ENCODE results near the gene ECI2. TPM values are rescaled to one million over a fixed set of nuclear protein-coding genes. Genes with fewer than 3 reads are reported as not detected.
A peak's percentile ranks its signal among the peaks of the same experiment; 100 is the strongest.

The ECI2 gene
- total RNA-seq, 1 donor from 2014 or later = 84.7 TPM

DNA sequence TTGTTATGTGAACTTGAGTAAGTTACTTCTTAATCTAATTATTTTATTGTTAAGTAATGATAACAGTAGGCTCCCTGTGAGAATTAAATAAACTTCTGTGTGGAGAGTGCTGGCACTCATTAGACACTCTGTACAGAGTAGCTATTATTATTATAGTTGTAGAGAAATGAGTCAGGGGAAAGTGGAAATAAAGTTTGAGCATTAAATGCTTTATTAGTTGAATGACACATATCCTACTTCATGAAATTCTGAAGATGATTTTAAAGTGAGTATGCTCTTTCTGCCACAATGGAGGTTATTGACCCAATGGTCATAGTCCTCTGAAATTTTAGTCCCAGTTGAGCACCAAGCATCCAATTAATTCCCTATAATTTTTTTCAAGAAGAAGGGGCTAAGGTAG is 5.9 kb downstream of the ECI2 start:
- H3K4me3 ChIP-seq = no peak overlapping the region
- DNase-seq (ENCODE audit: low spot score in 2 of 2) = no peak
- H3K27ac ChIP-seq = no peak overlapping the region
- peaks cover 0 to 5% of the 10 kb centered on the region in 2 donors for H3K4me1 ChIP-seq
- H3K27me3 ChIP-seq = no peaks in the 10 kb centered on the region
- intact Hi-C loops (cut with DNase I) = no loop called here
- H3K36me3 ChIP-seq = peaks cover 38 to 66% of the 10 kb centered on the region in 2 donors
- no peak for TF ChIP-seq CTCF (IDR thresholded peaks at IDR 0.05)
- no peaks in the 10 kb centered on the region for H3K9me3 ChIP-seq

DNA sequence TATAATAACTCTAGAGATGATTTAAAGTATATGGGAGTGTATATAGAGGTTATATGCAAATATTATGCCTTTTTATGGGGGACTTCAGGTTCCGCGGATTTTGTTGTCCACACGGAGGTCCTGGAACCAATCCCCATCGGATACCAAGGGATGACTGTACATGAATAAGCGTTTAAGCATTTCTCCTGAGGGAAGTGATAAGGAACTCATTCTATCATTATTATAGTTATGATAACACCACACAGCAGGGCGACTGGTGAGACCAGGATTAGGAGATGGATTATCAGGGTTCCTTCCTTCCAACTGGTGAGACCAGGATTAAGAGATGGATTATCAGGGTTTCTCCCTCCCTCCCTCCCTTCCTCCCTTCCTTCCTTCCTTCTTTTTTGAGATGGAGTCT is 6.6 kb downstream of the ECI2 start:
- no peaks in the 10 kb centered on the region for H3K4me1 ChIP-seq
- H3K36me3 ChIP-seq = peaks cover 45 to 72% of the 10 kb centered on the region in 2 donors
- intact Hi-C loops (cut with DNase I) = no loop called here
- H3K4me3 ChIP-seq = no peak overlapping the region
- no peak for DNase-seq (ENCODE audit: low spot score in 2 of 2)
- H3K9me3 ChIP-seq = no peaks in the 10 kb centered on the region
- H3K27me3 ChIP-seq = no peaks in the 10 kb centered on the region
- TF ChIP-seq CTCF (IDR thresholded peaks at IDR 0.05) = no peak
- no peak overlapping the region for H3K27ac ChIP-seq

DNA sequence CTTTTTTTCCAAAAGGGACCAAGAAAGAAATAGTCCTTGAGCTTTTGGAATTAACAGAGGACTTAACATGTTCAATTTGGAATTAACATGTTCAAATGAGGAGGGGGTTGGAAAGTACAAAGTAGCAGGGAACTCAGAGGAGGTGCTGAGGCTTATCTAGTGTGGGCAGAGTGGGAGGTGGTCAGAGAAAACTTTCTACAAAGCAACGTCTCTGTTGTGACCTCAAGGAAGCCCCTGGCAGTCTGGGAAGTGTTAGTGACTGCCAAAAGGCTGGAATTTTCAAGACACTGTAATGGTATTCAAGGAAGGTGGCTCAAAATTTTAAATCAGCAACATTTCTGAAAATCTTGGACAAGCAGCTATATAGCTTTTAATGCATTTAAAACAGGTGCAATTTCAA is 7.3 kb downstream of the ECI2 start:
- peaks cover 50 to 79% of the 10 kb centered on the region in 2 donors for H3K36me3 ChIP-seq
- no peak overlapping the region for H3K4me3 ChIP-seq
- no peak overlapping the region for H3K27ac ChIP-seq
- no peaks in the 10 kb centered on the region for H3K4me1 ChIP-seq
- intact Hi-C loops (cut with DNase I) = no loop called here
- DNase-seq (ENCODE audit: low spot score in 2 of 2) = no peak
- no peaks in the 10 kb centered on the region for H3K9me3 ChIP-seq
- TF ChIP-seq CTCF (IDR thresholded peaks at IDR 0.05) = no peak
- no peaks in the 10 kb centered on the region for H3K27me3 ChIP-seq

DNA sequence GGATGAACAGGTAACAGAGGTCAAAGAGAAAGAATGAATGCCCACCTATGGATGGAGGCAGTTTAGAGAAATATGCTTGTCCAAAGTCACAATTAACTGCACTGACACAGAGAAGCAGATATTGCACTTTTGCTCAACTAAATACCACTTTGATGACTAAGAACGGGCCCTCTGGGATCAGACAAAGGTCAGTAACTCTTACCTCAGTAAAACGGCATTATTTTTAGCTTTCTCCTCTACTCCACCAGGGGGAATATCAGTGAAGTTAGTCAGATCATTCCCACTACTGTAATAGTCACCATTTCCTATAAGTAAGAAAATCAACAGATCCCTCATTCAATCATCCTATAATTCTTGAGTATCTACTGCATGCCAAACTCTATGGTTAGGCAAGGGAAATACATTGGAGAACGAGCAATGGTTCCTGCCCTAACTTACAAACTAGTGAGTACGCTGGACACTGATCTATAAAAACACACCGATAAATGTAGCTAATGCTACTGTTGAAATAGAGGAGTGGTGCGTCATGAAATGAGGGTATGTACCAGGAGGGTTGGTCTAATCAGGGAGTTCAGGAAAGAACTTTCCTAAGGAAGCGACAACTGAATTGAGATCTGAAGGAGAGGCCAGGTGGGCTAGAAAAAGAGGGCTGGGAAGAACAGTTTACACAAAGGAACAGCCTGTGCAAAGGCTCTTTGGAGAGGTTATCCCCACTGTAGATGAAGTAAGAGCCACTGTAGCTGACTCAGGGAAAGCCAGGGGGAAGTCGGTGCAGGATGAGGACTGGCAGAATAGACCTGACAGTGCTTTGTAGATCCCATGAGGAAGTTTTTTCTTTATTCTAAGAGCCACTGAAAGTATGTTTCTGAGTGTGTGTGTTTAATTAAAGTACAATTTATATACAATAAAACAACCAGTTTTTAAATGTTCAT is 9.2 kb downstream of the ECI2 start:
- Histone ChIP-seq H3K9me3 (no peaks in the 10 kb centered on the region), H3K4me3 (no peak overlapping the region), H3K27ac (peak overlapping the region in 1 of 2 donors; percentile 29), H3K27me3 (no peaks in the 10 kb centered on the region), H3K36me3 (peaks cover 59 to 90% of the 10 kb centered on the region in 2 donors), H3K4me1 (no peaks in the 10 kb centered on the region)
- DNase-seq (ENCODE audit: low spot score in 2 of 2) = no peak
- intact Hi-C loops (cut with DNase I) = loop anchor here (2.0 kb wide), 1 partner anchor 31 kb away; no protein-coding TSS in a partner anchor
- TF ChIP-seq CTCF (IDR thresholded peaks at IDR 0.05) = peak in 2 of 3 experiments; percentile 8 to 10

GRCh38 chr6:4125500-4125899 is 9.9 kb downstream of the ECI2 start:
- Histone ChIP-seq H3K27ac (no peak overlapping the region), H3K27me3 (no peaks in the 10 kb centered on the region), H3K36me3 (peaks cover 62 to 93% of the 10 kb centered on the region in 2 donors), H3K4me1 (no peaks in the 10 kb centered on the region), H3K9me3 (no peaks in the 10 kb centered on the region), H3K4me3 (no peak overlapping the region)
- TF ChIP-seq CTCF (IDR thresholded peaks at IDR 0.05) = no peak
- DNase-seq (ENCODE audit: low spot score in 2 of 2) = no peak
- intact Hi-C loops (cut with DNase I) = no loop called here
